Right lobe of liver (tissue), 4 donors: ENCODE results near the gene ICE1.

Experiments
- CTCF ChIP-seq, 4 donors: fragments of 200-600 bp in 3 of 4; fragments of 450-650 bp in 1 of 4; IDR thresholded peaks; one replicate each; pipeline versions ENCODE4 v1.5.1 to v1.8.0; 2016 to 2022; ENCODE audit warnings: antibody characterized with exemption in 4 of 4, mild to moderate bottlenecking in 2 of 4
- POLR2A ChIP-seq: fragments of 450-650 bp; IDR thresholded peaks from one replicate; pipeline ENCODE4 v1.6.1; 2017; ENCODE audit warnings: antibody characterized with exemption, mild to moderate bottlenecking
- donor health status: DM: no; HTN: no; CAD: no.
- donor health status: DM: no; HTN: no; CAD: no.
- donor health status: DM: no; HTN: yes; CAD: no.

- TF ChIP-seq CTCF (IDR thresholded peaks at IDR 0.05): no peak
- TF ChIP-seq POLR2A: no peak
Measured at GRCh38 chr5:5539590-5539989, 117.1 kb downstream of the ICE1 start.
